Epithelial cell of esophagus (primary cell): ENCODE measurements around the gene COLGALT1.

Experiments used
- DNase-seq: peaks from one replicate; pipeline ENCODE4 v3.0.0; 2010; ENCODE audit warnings: low read depth
- H3K4me3 ChIP-seq: 2 replicates; pipeline ENCODE4 v1.5.1; 2011; ENCODE audit warnings: mild to moderate bottlenecking, low read length, control low read depth
- TF ChIP-seq, protein P1 (sequence below): IDR thresholded peaks from 2 replicates; pipeline ENCODE4 v1.5.1; 2011; ENCODE audit warnings: low read depth, mild to moderate bottlenecking, low read length, control low read depth, inconsistent platforms; ENCODE audit not compliant: insufficient read depth; ENCODE audit errors: missing control alignments

The COLGALT1 gene

DNA sequence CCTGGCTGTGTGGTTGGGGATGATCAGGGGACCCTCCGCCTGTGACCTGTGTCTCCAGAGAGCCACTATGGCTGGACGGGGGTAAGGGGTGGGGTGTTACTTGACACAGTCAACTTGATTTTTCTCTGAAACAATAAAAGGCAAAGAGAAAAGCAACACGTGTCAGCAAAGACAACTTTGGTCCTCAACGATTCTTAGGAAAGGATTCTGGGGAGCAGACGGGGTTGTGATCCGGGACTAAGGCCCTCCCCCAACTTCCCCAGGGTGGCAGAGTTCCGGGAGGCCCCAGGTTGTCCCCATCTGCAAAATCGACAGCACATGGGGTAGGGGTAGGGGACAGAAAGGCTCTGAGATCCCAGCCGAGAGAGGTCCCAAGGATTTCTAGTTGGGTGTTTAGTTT lies 46.2 kb downstream of the COLGALT1 start:
- DNase-seq: no peak
- TF ChIP-seq, protein P1, sequence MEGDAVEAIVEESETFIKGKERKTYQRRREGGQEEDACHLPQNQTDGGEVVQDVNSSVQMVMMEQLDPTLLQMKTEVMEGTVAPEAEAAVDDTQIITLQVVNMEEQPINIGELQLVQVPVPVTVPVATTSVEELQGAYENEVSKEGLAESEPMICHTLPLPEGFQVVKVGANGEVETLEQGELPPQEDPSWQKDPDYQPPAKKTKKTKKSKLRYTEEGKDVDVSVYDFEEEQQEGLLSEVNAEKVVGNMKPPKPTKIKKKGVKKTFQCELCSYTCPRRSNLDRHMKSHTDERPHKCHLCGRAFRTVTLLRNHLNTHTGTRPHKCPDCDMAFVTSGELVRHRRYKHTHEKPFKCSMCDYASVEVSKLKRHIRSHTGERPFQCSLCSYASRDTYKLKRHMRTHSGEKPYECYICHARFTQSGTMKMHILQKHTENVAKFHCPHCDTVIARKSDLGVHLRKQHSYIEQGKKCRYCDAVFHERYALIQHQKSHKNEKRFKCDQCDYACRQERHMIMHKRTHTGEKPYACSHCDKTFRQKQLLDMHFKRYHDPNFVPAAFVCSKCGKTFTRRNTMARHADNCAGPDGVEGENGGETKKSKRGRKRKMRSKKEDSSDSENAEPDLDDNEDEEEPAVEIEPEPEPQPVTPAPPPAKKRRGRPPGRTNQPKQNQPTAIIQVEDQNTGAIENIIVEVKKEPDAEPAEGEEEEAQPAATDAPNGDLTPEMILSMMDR: no peak
- no peak overlapping the region for H3K4me3 ChIP-seq

DNA sequence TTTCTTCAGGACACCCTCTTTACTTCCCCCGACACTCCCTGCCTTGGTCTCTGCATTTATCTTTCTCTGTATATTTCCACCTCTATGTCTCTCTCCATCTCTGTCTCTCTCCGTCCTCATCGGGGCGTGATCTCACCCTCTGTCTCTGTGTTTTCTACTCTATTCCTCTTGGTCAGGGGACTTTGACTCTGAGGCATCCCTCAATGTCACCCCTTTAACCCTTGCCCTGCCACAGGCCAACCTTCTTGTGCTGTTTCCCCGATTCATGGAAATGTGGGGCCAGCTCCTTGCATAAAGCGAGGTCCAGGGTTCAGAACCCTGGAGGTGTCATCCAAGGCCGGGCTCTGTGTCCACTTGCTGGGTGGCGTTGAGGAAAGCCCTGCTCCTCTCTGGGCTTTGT lies 46.8 kb downstream of the COLGALT1 start:
- H3K4me3 ChIP-seq: no peak overlapping the region
- TF ChIP-seq, protein P1: no peak
- DNase-seq: no peak

DNA sequence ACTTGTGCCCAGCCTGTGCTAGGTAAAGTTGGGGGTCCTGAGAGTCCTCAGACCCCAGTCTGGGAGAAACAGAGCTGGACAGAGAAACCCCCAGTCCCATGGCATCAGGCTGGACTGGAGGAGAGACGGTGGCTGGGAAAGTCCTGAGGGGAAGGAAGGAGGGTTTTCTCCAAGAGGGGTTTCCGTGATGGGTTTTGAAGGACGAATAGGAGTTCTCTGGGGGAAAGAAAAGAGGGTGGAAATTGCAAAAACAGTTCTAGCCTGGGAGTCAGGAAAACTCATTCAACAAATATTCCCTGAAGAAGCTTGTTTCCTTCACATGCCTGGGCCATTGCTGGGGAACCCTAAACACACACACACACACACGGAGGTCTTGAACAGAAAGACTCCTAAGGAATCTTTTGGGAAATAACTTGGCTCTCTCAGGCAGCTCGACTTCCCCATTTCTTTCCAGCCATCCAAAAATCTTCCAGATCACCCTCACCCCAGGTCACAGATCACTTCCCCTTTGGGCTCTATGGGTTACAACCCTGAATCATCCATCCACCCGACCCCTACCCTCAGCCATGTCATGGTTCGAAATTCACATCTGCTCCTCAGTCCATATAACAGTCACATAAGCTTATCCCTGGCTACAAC lies 47.5 kb downstream of the COLGALT1 start:
- no peak for DNase-seq
- TF ChIP-seq, protein P1: no peak
- H3K4me3 ChIP-seq: no peak overlapping the region

DNA sequence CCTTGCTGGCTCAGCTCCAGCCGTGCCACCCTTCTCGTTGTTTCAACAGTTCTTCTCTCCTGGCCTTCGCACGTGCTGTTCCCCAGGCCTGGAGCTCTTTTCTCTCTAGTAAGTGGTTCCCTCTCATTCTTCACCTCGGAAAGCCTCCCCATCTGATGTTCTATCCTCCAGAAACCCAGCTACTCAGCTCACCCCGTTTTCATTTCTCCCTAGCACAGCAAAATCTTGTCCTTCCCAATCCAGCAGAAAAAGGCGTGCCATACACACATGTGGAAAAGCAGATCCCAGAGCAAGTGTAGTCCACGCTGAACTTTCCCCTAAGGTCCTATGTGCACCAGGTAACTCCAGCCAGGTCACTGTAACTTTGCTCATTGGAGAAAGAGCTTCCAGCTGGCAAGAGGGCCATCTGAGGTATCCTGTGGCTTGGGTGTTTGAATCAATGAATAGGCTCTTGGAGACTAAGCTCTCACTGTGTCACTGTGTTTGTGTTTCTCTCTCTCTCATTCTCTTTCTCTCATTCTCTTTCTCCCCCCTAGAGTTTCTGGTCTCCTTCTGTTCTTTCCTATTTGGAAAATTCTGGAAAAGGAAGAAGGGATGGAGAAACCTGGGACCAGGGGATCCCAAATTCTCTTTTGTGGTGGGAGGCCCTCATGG lies 49.0 kb downstream of the COLGALT1 start:
- TF ChIP-seq, protein P1: no peak
- no peak for DNase-seq
- no peak overlapping the region for H3K4me3 ChIP-seq

DNA sequence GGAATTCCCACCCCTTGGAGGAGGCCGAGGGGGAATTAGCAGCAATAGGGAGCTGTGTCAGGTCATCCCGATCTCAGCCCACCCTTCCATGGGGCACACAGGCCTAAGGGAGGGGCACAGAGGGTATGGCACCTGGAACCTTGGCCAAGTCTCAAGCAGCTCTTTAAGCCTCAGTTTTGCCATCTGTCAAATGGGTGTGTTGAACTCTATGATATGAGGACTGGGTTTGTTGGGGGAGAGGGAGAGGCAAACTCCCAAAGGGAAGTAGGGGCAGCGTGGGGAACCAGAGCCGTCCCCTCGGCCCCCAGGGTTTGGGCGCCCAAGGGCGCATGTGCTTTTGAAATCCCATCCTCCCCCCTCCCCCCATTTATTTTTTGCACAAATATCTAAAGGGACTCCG lies 49.7 kb downstream of the COLGALT1 start:
- TF ChIP-seq, protein P1: no peak
- no peak overlapping the region for H3K4me3 ChIP-seq
- DNase-seq: no peak

DNA sequence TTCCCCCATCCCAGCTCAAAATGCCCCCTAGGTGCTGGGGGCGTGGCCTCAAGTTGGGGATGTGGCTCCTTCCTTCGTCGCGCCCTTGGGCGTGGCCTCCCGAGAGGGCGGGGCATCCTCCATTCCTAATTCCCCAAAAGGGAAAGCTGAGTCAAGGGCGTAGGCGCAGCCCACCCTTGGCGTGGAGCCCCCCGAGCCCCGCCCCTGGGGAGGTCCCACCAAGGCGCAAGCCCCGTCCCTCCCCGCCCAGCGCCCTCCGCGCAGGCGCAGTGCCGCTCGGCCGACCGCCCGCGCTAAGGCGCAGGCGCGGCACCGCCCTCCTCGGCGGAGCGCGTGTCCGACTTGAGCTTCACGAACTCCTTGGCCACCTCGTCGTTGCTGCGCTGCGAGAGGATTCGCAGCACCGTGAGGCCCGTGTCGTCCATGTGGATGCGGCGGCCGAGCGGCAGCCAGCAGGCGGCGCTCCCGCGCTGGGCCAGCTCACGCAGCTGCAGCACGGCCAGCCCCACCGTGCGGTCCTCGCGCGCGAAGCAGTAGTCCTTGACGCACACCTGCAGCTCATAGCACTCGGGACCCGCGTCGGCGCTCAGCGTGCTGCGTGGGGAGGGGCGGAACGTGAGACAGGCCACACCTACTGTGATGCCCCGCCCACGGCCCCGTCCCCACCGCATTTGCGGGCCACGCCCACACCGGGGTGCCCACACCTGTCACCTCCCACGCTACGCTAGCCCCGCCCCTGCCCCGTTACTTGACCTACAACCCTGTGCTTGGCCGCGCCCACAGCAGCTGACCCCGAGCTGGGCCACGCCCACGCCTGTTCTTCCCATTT lies 50.5 kb downstream of the COLGALT1 start:
- H3K4me3 ChIP-seq: peak overlapping the region; percentile 33
- TF ChIP-seq, protein P1: peak; percentile 27
- DNase-seq: peak; percentile 71
